ENCODE measurements around the gene ABHD13.

DNA sequence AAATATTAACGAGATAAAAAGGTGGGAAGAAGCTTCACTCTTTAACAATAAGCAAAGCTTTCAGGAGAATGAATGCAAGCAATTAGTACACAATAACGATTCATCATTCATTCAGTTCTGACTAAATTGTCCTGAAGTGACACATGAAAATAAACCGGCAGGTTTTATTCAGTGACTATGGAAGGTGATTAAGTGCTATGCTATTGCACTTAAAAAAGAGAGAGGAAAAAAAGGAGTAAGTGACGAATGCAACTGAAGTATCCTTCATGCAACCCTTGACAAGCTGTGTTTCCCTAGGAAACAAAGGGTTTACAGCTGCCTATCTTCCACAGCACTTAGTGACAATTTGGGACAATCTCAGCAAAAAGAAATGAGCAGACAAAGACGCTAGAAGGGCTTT, 4.2 kb upstream of the ABHD13 start:
- TF ChIP-seq, protein P1, sequence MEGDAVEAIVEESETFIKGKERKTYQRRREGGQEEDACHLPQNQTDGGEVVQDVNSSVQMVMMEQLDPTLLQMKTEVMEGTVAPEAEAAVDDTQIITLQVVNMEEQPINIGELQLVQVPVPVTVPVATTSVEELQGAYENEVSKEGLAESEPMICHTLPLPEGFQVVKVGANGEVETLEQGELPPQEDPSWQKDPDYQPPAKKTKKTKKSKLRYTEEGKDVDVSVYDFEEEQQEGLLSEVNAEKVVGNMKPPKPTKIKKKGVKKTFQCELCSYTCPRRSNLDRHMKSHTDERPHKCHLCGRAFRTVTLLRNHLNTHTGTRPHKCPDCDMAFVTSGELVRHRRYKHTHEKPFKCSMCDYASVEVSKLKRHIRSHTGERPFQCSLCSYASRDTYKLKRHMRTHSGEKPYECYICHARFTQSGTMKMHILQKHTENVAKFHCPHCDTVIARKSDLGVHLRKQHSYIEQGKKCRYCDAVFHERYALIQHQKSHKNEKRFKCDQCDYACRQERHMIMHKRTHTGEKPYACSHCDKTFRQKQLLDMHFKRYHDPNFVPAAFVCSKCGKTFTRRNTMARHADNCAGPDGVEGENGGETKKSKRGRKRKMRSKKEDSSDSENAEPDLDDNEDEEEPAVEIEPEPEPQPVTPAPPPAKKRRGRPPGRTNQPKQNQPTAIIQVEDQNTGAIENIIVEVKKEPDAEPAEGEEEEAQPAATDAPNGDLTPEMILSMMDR (conservative IDR thresholded peaks at IDR 0.05; ENCODE audit: low read depth in 2 of 2), result no peak
- TF ChIP-seq EZH2 (IDR thresholded peaks at IDR 0.05; ENCODE audit: low read depth, unreplicated experiment) (no peak), EZH2phosphoT487 (IDR thresholded peaks at IDR 0.05; ENCODE audit: unreplicated experiment) (no peak), CREB1 (CRISPR knock-in tag; IDR thresholded peaks at IDR 0.05; ENCODE audit: low read depth) (no peak), JUNB (IDR thresholded peaks at IDR 0.05; ENCODE audit: unreplicated experiment) (no peak), ZNF114 (CRISPR knock-in tag; IDR thresholded peaks at IDR 0.05) (no peak), POLR2AphosphoS5 (IDR thresholded peaks at IDR 0.05; ENCODE audit: low read depth) (no peak), STAT1 (IDR thresholded peaks at IDR 0.05; ENCODE audit: unreplicated experiment) (no peak)
- TF ChIP-seq, protein P2, sequence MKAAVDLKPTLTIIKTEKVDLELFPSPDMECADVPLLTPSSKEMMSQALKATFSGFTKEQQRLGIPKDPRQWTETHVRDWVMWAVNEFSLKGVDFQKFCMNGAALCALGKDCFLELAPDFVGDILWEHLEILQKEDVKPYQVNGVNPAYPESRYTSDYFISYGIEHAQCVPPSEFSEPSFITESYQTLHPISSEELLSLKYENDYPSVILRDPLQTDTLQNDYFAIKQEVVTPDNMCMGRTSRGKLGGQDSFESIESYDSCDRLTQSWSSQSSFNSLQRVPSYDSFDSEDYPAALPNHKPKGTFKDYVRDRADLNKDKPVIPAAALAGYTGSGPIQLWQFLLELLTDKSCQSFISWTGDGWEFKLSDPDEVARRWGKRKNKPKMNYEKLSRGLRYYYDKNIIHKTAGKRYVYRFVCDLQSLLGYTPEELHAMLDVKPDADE (IDR thresholded peaks at IDR 0.05), result no peak
- TF ChIP-seq, protein P3, sequence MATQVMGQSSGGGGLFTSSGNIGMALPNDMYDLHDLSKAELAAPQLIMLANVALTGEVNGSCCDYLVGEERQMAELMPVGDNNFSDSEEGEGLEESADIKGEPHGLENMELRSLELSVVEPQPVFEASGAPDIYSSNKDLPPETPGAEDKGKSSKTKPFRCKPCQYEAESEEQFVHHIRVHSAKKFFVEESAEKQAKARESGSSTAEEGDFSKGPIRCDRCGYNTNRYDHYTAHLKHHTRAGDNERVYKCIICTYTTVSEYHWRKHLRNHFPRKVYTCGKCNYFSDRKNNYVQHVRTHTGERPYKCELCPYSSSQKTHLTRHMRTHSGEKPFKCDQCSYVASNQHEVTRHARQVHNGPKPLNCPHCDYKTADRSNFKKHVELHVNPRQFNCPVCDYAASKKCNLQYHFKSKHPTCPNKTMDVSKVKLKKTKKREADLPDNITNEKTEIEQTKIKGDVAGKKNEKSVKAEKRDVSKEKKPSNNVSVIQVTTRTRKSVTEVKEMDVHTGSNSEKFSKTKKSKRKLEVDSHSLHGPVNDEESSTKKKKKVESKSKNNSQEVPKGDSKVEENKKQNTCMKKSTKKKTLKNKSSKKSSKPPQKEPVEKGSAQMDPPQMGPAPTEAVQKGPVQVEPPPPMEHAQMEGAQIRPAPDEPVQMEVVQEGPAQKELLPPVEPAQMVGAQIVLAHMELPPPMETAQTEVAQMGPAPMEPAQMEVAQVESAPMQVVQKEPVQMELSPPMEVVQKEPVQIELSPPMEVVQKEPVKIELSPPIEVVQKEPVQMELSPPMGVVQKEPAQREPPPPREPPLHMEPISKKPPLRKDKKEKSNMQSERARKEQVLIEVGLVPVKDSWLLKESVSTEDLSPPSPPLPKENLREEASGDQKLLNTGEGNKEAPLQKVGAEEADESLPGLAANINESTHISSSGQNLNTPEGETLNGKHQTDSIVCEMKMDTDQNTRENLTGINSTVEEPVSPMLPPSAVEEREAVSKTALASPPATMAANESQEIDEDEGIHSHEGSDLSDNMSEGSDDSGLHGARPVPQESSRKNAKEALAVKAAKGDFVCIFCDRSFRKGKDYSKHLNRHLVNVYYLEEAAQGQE (IDR thresholded peaks at IDR 0.05; ENCODE audit: unreplicated experiment), result no peak
